Astrocyte of the cerebellum (primary cell): Measurements from ENCODE around the gene USP3.

Experiments
- DNase-seq: peaks from one replicate; pipeline ENCODE4 v3.0.0-alpha.2; 2011; ENCODE audit warnings: low read depth
- H3K4me3 ChIP-seq: 2 replicates; pipeline ENCODE4 v1.5.1; 2011; ENCODE audit warnings: mild to moderate bottlenecking, low read depth, low read length, moderate library complexity
- in situ Hi-C: cut with HindIII; loops from 2 replicates; pipeline ENCODE4 v1.10.0; 2017; ENCODE audit warnings: low sequenced_read_pairs
- TF ChIP-seq, protein P1 (sequence below): IDR thresholded peaks from 2 replicates; pipeline ENCODE4 v1.5.1; 2012; ENCODE audit warnings: low read length, low read depth, moderate library complexity, mild to moderate bottlenecking; ENCODE audit errors: missing control alignments

The USP3 gene

DNA sequence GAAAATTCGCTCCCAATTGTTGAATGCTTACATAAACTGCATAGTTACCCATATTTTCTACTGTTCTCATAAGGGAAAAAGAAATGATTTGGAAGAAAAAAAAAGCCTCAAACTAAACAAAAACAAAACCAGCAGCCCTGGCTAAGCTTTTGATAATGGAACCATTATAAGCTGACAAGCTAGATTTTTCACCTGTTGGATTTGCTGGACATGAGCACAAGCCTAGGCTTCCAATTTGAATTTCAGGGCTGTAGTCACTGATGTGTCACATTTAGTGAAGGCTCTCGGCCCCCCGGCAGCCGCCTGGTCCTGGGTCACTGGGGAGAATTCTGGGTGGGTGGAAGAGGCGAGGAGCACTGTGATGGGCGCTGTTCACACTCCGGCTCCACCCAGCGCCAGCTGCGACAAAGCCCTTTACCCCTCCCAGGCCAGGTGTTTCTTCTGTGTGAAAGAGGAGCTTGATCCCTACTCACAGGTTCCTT, 97.4 kb downstream of the USP3 start:
- in situ Hi-C loops = no loop called here
- H3K4me3 ChIP-seq = peak overlapping the region; percentile 71
- TF ChIP-seq, protein P1, sequence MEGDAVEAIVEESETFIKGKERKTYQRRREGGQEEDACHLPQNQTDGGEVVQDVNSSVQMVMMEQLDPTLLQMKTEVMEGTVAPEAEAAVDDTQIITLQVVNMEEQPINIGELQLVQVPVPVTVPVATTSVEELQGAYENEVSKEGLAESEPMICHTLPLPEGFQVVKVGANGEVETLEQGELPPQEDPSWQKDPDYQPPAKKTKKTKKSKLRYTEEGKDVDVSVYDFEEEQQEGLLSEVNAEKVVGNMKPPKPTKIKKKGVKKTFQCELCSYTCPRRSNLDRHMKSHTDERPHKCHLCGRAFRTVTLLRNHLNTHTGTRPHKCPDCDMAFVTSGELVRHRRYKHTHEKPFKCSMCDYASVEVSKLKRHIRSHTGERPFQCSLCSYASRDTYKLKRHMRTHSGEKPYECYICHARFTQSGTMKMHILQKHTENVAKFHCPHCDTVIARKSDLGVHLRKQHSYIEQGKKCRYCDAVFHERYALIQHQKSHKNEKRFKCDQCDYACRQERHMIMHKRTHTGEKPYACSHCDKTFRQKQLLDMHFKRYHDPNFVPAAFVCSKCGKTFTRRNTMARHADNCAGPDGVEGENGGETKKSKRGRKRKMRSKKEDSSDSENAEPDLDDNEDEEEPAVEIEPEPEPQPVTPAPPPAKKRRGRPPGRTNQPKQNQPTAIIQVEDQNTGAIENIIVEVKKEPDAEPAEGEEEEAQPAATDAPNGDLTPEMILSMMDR = no peak
- no peak for DNase-seq

DNA sequence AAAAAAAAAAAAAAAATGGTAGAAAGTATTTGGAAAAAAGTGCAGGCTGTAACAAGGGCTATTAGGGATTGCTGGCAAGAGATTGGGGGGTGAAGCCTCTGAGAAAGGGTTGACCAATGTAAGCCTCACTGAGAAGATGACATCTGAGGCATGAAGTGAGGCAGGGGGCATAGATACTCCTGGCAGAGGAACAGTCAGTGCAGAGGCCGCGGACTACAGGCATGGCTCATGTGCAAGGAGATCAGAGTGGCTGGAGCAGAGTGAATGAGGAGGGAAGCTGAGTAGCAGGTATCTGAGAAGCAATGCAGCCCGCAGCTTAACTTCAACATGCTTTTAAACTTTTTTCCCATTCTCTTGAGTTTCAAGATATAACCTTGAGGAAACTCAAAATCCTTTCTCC, 98.2 kb downstream of the USP3 start:
- TF ChIP-seq, protein P1 = no peak
- in situ Hi-C loops = no loop called here
- no peak overlapping the region for H3K4me3 ChIP-seq
- no peak for DNase-seq

DNA sequence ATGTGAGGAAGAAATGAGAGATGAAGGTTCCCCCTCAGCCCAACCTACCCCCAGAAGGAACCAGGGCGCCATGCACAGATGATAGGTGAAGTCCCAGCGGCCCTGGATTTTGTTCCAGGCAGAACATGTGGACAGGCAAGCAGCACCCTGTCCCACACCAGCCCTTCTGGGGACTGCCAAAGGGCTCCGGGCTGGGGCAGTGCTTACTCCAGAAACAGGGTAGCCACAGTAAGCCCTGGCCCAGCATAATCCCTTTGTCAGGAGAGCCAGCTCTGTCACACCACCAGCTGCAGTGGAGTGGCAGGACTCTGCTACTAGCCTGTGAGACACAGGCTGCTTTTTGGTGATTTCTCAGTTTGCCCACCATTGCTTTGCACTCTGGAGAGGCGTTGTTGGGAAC, 99.1 kb downstream of the USP3 start:
- H3K4me3 ChIP-seq = no peak overlapping the region
- in situ Hi-C loops = no loop called here
- no peak for DNase-seq
- TF ChIP-seq, protein P1 = no peak

DNA sequence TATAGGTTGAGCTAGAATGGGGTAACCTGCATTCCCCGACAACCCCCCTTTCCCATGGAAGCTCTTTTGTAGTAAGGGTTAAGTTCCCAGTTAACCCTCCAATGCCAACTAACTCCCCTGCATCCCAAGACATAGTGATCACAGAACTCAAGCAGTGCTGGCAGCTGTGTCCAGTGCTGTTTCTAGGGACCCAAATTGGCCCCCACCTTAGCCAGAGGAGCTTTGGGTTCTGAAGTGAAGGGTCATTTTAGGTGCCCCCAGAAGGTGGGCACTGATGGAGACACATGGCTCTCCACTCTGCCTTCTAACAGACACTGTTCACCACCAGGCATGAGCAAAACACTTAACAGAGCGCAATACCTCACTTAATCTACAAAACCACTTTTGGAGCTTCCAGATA, 99.9 kb downstream of the USP3 start:
- in situ Hi-C loops = no loop called here
- TF ChIP-seq, protein P1 = no peak
- no peak overlapping the region for H3K4me3 ChIP-seq
- no peak for DNase-seq

DNA sequence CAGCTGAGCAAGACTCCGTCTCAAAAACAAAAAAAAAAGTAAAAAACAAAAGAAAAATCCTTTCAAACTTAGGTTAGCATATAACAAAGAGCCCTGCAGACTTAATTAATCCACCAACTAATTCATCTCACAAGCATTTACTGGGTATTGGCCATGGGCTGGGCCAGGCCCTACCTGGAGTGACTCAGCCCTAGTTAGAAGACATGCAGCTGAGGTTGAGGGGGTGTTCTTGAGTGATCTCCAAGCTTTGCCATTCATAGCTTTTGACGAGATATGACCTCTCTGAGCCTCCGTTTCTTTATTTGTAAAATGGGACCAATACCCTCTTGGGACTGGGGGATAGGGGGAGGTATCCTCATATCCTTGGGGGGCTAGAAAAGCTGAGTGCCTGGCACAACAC, 100.6 kb downstream of the USP3 start:
- DNase-seq = no peak
- H3K4me3 ChIP-seq = no peak overlapping the region
- TF ChIP-seq, protein P1 = no peak
- in situ Hi-C loops = no loop called here

DNA sequence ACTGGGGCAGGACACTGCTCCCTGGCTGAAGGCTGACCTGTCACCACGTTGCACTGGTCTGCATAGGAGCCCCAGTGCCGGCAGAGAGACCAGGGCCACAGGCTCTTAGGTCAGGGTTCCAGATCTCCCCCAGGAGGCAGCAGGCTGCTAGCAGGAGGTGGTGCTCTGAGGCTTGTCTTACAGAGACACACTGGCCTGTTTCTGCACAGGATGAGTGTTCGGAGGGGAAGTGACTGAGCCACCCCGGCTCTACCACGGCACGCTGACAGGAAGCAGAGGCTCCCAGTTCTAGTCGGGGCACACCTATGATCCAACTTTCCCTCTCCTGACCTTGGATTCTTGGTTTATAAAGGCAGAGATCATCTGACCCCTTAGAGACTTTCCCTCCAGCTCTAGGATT, 101.4 kb downstream of the USP3 start:
- in situ Hi-C loops = no loop called here
- TF ChIP-seq, protein P1 = no peak
- H3K4me3 ChIP-seq = no peak overlapping the region
- DNase-seq = no peak

DNA sequence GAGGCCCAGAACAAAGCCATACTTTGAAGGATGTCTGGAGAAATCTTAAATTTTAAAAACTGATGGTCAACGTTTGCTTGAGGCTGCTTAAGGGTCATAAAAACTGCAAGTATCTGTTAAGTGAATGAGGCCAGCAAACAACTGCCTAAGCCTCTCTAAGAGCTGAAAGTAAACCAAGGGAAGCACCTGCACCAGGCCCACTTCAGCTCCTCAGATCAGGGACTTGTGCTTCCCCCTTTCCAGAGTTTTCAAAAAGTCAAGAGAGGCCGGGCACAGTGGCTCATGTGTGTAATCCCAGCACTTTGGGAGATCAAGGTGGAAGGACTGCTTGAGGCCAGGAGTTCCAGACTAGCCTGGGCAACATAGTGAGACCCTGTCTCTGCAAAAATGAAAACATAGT, 101.9 kb downstream of the USP3 start:
- in situ Hi-C loops = no loop called here
- TF ChIP-seq, protein P1 = no peak
- no peak overlapping the region for H3K4me3 ChIP-seq
- no peak for DNase-seq
